Measurements from ENCODE around the gene CPLANE2. TPM values are rescaled to one million over a fixed set of nuclear protein-coding genes. Genes with fewer than 3 reads are reported as not detected.

The CPLANE2 gene
- polyA plus RNA-seq, 1 donor from 2014 or later = 5.7 TPM

- no peaks in the 10 kb centered on the region for H3K9me2 ChIP-seq (ENCODE audit: insufficient read depth, low read length)
- H3K4me3 ChIP-seq (ENCODE audit: low read length) = no peak overlapping the region
- no peaks in the 10 kb centered on the region for H3K9me3 ChIP-seq (ENCODE audit: low read length)
- no peaks in the 10 kb centered on the region for H3K79me2 ChIP-seq (replicated peaks; ENCODE audit: insufficient read depth, low read length)
- no peaks in the 10 kb centered on the region for H3K36me3 ChIP-seq (ENCODE audit: insufficient read depth, low read length)
- H3F3A ChIP-seq (ENCODE audit: insufficient read depth, low read length, poor library complexity, severe bottlenecking) = no peaks in the 10 kb centered on the region
- TF ChIP-seq POLR2AphosphoS5 (IDR thresholded peaks at IDR 0.05) = no peak
- no peak for TF ChIP-seq MXI1 (conservative IDR thresholded peaks at IDR 0.05; ENCODE audit: poor library complexity, severe bottlenecking)
- TF ChIP-seq SMC3 (conservative IDR thresholded peaks at IDR 0.05; ENCODE audit: poor library complexity) = no peak
- TF ChIP-seq EZH2 (IDR thresholded peaks at IDR 0.05; ENCODE audit: borderline replicate concordance, insufficient read depth, low read length, poor library complexity, severe bottlenecking) = no peak
- TF ChIP-seq REST (IDR thresholded peaks at IDR 0.05; ENCODE audit: borderline replicate concordance) = no peak
- TF ChIP-seq RAD21 (conservative IDR thresholded peaks at IDR 0.05) = no peak
- no peak for TF ChIP-seq CTCF (IDR thresholded peaks at IDR 0.05; ENCODE audit: poor library complexity, severe bottlenecking)
- no peak for TF ChIP-seq TAF1 (IDR thresholded peaks at IDR 0.05; ENCODE audit: low read depth)
- TF ChIP-seq EP300 (conservative IDR thresholded peaks at IDR 0.05; ENCODE audit: poor library complexity, severe bottlenecking) = no peak
- H3K27ac ChIP-seq (ENCODE audit: low read length) = no peak overlapping the region
- no peaks in the 10 kb centered on the region for H3K27me3 ChIP-seq (ENCODE audit: insufficient read depth, low read depth, low read length)
- H2AFZ ChIP-seq (ENCODE audit: low read depth, low read length) = no peak overlapping the region
- no peak overlapping the region for H3K9ac ChIP-seq (ENCODE audit: low read length)
- H3K4me2 ChIP-seq (ENCODE audit: low read length) = no peak overlapping the region
- no peaks in the 10 kb centered on the region for H4K20me1 ChIP-seq (ENCODE audit: insufficient read depth)
These were observed 1.6 kb downstream of the CPLANE2 start for GRCh38 chr1:16235347-16235746.

GRCh38 chr1:16233431-16233830 is 3.6 kb downstream of the CPLANE2 start:
- Histone ChIP-seq H3K27me3 (ENCODE audit: insufficient read depth, low read depth, low read length) (peaks cover 4% of the 10 kb centered on the region), H3K27ac (ENCODE audit: low read length) (no peak overlapping the region), H4K20me1 (ENCODE audit: insufficient read depth) (no peaks in the 10 kb centered on the region), H2AFZ (ENCODE audit: low read depth, low read length) (no peak overlapping the region), H3K4me2 (ENCODE audit: low read length) (no peak overlapping the region), H3K4me3 (ENCODE audit: low read length) (no peak overlapping the region), H3K79me2 (replicated peaks; ENCODE audit: insufficient read depth, low read length) (no peaks in the 10 kb centered on the region), H3F3A (ENCODE audit: insufficient read depth, low read length, poor library complexity, severe bottlenecking) (no peaks in the 10 kb centered on the region), H3K36me3 (ENCODE audit: insufficient read depth, low read length) (no peaks in the 10 kb centered on the region), H3K9ac (ENCODE audit: low read length) (no peak overlapping the region), H3K9me2 (ENCODE audit: insufficient read depth, low read length) (no peaks in the 10 kb centered on the region), H3K9me3 (ENCODE audit: low read length) (no peaks in the 10 kb centered on the region)
- no peak for TF ChIP-seq EP300 (conservative IDR thresholded peaks at IDR 0.05; ENCODE audit: poor library complexity, severe bottlenecking)
- TF ChIP-seq TAF1 (IDR thresholded peaks at IDR 0.05; ENCODE audit: low read depth) = no peak
- no peak for TF ChIP-seq RAD21 (conservative IDR thresholded peaks at IDR 0.05)
- TF ChIP-seq REST (IDR thresholded peaks at IDR 0.05; ENCODE audit: borderline replicate concordance) = no peak
- no peak for TF ChIP-seq POLR2AphosphoS5 (IDR thresholded peaks at IDR 0.05)
- no peak for TF ChIP-seq CTCF (IDR thresholded peaks at IDR 0.05; ENCODE audit: poor library complexity, severe bottlenecking)
- TF ChIP-seq MXI1 (conservative IDR thresholded peaks at IDR 0.05; ENCODE audit: poor library complexity, severe bottlenecking) = no peak
- no peak for TF ChIP-seq SMC3 (conservative IDR thresholded peaks at IDR 0.05; ENCODE audit: poor library complexity)
